Ovary (tissue), 9 donors: ENCODE results near the gene FBN1. TPM values are rescaled to one million over a fixed set of nuclear protein-coding genes. Genes with fewer than 3 reads are reported as not detected.

ENCODE experiments used
- DNase-seq, 5 donors: peaks; one replicate each; pipeline ENCODE4 v3.0.0-alpha.2; 2019 to 2020
- H3K27ac ChIP-seq, 2 donors: fragments of 200-600 bp; one replicate each; pipeline versions ENCODE4 v1.5.1 to v1.8.0; 2019 to 2022
- H3K27me3 ChIP-seq: fragments of 200-600 bp; one replicate; pipeline ENCODE4 v1.8.0; 2022
- H3K36me3 ChIP-seq: fragments of 200-600 bp; sonication (generic); one replicate; pipeline ENCODE4 v1.5.1; 2019
- H3K4me1 ChIP-seq: one replicate; pipeline ENCODE4 v1.8.1; 2013; ENCODE audit warnings: mild to moderate bottlenecking, moderate library complexity; ENCODE audit not compliant: insufficient read depth
- H3K4me3 ChIP-seq: fragments of 200-600 bp; sonication (generic); one replicate; pipeline ENCODE4 v1.5.1; 2017
- H3K9me3 ChIP-seq, 2 donors: fragments of 200-600 bp in 1 of 2; sonication (generic) in 1 of 2; one replicate each; pipeline versions ENCODE4 v1.5.1 to v1.8.1; 2013 to 2019; ENCODE audit warnings: mild to moderate bottlenecking in 1 of 2, moderate library complexity in 1 of 2
- CTCF ChIP-seq, 3 donors: fragments of 450-650 bp in 2 of 3; fragments of 200-600 bp in 1 of 3; IDR thresholded peaks; one replicate each; pipeline versions ENCODE4 v1.5.1 to v1.8.0; 2016 to 2022; ENCODE audit warnings: antibody characterized with exemption in 3 of 3, mild to moderate bottlenecking in 1 of 3
- EP300 ChIP-seq: sonication (generic); formaldehyde crosslinking; IDR thresholded peaks from one replicate; pipeline ENCODE4 v1.6.1; 2017; ENCODE audit warnings: antibody characterized with exemption
- POLR2A ChIP-seq: fragments of 450-650 bp; IDR thresholded peaks from one replicate; pipeline ENCODE4 v1.6.1; 2017; ENCODE audit warnings: antibody characterized with exemption, mild to moderate bottlenecking, moderate library complexity
- WGBS, 3 donors: extraction: QIAGEN DNeasy Blood & Tissue Kit in 1 of 3; methylation state at CpG; one replicate each; pipeline versions ENCODE4 v1.1.5 to v1.1.7; 2013 to 2017; 5-methylcytosine and 5-hydroxymethylcytosine counted together
- intact Hi-C, 4 donors: fragments of 100-400 bp; cut with DNase I; formaldehyde crosslinking; loops; one replicate each; pipeline versions ENCODE4 v1.11.0 to v1.15.1; 2022 to 2023
- polyA plus RNA-seq, 2 donors: library from polyadenylated mRNA; stranded (reverse); fragments of 200-250 nt in 1 of 2; fragments of 350-450 nt in 1 of 2; fragmentation: Illumina TruSeq in 1 of 2; extraction: RNeasy Lipid Tissue Mini Kit (QIAGEN cat#74804) in 1 of 2; gene quantifications; one replicate each; pipeline ENCODE4 v1.2.3, GENCODE V29; 2013 to 2014
- total RNA-seq, 7 donors: library from RNA; depleted of rRNA in 2 of 7; stranded (reverse); fragments of >200 nt in 2 of 7; fragmentation: NEBNext Ultra II Directional in 3 of 7; extraction: Animal tissue kit (Norgen Biotek cat#: 25700) in 3 of 7; gene quantifications; one replicate each; pipeline versions ENCODE4 v1.1.0 to v1.2.4, GENCODE V29; 2016 to 2023
- donor health status: DM: no; HTN: no; CAD: no; lungs with moderate emphysema.
- donor health status: DM: no; HTN: no; CAD: no.
- donor health status: Bipolar disorder and iron deficiency.
- donor health status: DM: yes; HTN: yes; CAD: no.
- donor health status: DM: no; HTN: no; CAD: no.
- donor health status: DM: yes; HTN: yes; CAD: no.

Gene FBN1
- total and polyA plus RNA-seq, 9 donors, result 62.5 to 159 (median 97.4) TPM

GRCh38 chr15:48375767-48376166 lies 269.7 kb downstream of the FBN1 start:
- no peak for TF ChIP-seq CTCF (IDR thresholded peaks at IDR 0.05)
- TF ChIP-seq EP300, result no peak
- no peak for TF ChIP-seq POLR2A
- H3K4me1 ChIP-seq, result peaks cover 2% of the 10 kb centered on the region
- no peak overlapping the region for H3K27ac ChIP-seq
- WGBS, 3 donors, result 85 to 91% (median 91%) methylated on average over 2 of the region's 2 CpGs
- H3K4me3 ChIP-seq, result no peak overlapping the region
- DNase-seq, result no peak
- no peaks in the 10 kb centered on the region for H3K9me3 ChIP-seq
- H3K27me3 ChIP-seq, result no peaks in the 10 kb centered on the region
- intact Hi-C loops, result no loop called here
- no peaks in the 10 kb centered on the region for H3K36me3 ChIP-seq

- H3K9me3 ChIP-seq, result no peaks in the 10 kb centered on the region
- H3K27me3 ChIP-seq, result no peaks in the 10 kb centered on the region
- no peak for DNase-seq
- peaks cover 4% of the 10 kb centered on the region for H3K4me1 ChIP-seq
- no peak for TF ChIP-seq POLR2A
- TF ChIP-seq EP300, result no peak
- TF ChIP-seq CTCF (IDR thresholded peaks at IDR 0.05), result no peak
- H3K4me3 ChIP-seq, result no peak overlapping the region
- H3K36me3 ChIP-seq, result no peaks in the 10 kb centered on the region
- intact Hi-C loops, result no loop called here
- H3K27ac ChIP-seq, result no peak overlapping the region
- 65 to 71% (median 67%) methylated on average over 3 of the region's 3 CpGs for WGBS, 3 donors
Observed at GRCh38 chr15:48374472-48374871, 271.0 kb downstream of the FBN1 start.

- Histone ChIP-seq H3K27ac (no peak overlapping the region), H3K4me3 (no peak overlapping the region), H3K4me1 (peaks cover 4% of the 10 kb centered on the region), H3K36me3 (no peaks in the 10 kb centered on the region), H3K9me3 (no peaks in the 10 kb centered on the region), H3K27me3 (no peaks in the 10 kb centered on the region)
- DNase-seq, result peak in 1 of 5 donors; percentile 33
- 65 to 78% (median 72%) methylated on average over 10 of the region's 10 CpGs for WGBS, 3 donors
- intact Hi-C loops, result no loop called here
- TF ChIP-seq EP300, result no peak
- no peak for TF ChIP-seq POLR2A
- no peak for TF ChIP-seq CTCF (IDR thresholded peaks at IDR 0.05)
Observed at GRCh38 chr15:48373821-48374451, 271.6 kb downstream of the FBN1 start.

GRCh38 chr15:48371961-48372360 lies 273.5 kb downstream of the FBN1 start:
- intact Hi-C loops, result no loop called here
- TF ChIP-seq EP300, result no peak
- no peak for TF ChIP-seq POLR2A
- no peak for TF ChIP-seq CTCF (IDR thresholded peaks at IDR 0.05)
- H3K27me3 ChIP-seq, result no peaks in the 10 kb centered on the region
- H3K36me3 ChIP-seq, result no peaks in the 10 kb centered on the region
- no peak overlapping the region for H3K4me3 ChIP-seq
- no peak overlapping the region for H3K27ac ChIP-seq
- peaks cover 4% of the 10 kb centered on the region for H3K4me1 ChIP-seq
- no peaks in the 10 kb centered on the region for H3K9me3 ChIP-seq
- 72 to 75% (median 75%) methylated on average over 2 of the region's 2 CpGs for WGBS, 3 donors
- no peak for DNase-seq
